ENCODE results near the gene ATP10A. TPM values are rescaled to one million over a fixed set of nuclear protein-coding genes. Genes with fewer than 3 reads are reported as not detected.

The ATP10A gene
- total and polyA plus RNA-seq, 9 donors: 0.28 to 3.2 (median 1.1) TPM

DNA sequence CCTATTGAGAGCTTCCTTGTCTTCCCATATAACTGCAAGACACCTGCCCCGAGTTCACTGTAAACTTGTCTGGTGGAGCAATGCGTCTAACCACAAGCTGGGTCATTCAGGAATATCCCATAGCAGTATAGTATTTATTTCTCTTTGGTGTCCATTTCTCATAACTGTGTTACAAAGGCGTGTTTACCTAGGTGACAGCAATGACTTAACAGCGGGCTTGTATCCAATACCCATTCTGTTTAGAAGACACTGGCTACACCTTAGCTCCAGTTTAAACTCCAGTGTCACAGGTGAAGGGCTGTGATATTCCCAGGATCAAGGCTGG is 24.3 kb downstream of the ATP10A start:
- Histone ChIP-seq H3K27me3 (no peaks in the 10 kb centered on the region), H3K4me1 (ENCODE audit: insufficient read depth) (no peaks in the 10 kb centered on the region), H3K9me3 (no peaks in the 10 kb centered on the region), H3K4me3 (no peak overlapping the region), H3K36me3 (no peaks in the 10 kb centered on the region), H3K27ac (no peak overlapping the region)
- intact Hi-C loops (cut with DNase I): no loop called here
- TF ChIP-seq EP300 (IDR thresholded peaks at IDR 0.05) (no peak), POLR2A (IDR thresholded peaks at IDR 0.05) (no peak)
- TF ChIP-seq, protein P1, sequence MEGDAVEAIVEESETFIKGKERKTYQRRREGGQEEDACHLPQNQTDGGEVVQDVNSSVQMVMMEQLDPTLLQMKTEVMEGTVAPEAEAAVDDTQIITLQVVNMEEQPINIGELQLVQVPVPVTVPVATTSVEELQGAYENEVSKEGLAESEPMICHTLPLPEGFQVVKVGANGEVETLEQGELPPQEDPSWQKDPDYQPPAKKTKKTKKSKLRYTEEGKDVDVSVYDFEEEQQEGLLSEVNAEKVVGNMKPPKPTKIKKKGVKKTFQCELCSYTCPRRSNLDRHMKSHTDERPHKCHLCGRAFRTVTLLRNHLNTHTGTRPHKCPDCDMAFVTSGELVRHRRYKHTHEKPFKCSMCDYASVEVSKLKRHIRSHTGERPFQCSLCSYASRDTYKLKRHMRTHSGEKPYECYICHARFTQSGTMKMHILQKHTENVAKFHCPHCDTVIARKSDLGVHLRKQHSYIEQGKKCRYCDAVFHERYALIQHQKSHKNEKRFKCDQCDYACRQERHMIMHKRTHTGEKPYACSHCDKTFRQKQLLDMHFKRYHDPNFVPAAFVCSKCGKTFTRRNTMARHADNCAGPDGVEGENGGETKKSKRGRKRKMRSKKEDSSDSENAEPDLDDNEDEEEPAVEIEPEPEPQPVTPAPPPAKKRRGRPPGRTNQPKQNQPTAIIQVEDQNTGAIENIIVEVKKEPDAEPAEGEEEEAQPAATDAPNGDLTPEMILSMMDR (IDR thresholded peaks at IDR 0.05): no peak
- DNase-seq: no peak
- WGBS, 3 donors: 58 to 70% (median 62%) methylated on average over 4 of the region's 4 CpGs

DNA sequence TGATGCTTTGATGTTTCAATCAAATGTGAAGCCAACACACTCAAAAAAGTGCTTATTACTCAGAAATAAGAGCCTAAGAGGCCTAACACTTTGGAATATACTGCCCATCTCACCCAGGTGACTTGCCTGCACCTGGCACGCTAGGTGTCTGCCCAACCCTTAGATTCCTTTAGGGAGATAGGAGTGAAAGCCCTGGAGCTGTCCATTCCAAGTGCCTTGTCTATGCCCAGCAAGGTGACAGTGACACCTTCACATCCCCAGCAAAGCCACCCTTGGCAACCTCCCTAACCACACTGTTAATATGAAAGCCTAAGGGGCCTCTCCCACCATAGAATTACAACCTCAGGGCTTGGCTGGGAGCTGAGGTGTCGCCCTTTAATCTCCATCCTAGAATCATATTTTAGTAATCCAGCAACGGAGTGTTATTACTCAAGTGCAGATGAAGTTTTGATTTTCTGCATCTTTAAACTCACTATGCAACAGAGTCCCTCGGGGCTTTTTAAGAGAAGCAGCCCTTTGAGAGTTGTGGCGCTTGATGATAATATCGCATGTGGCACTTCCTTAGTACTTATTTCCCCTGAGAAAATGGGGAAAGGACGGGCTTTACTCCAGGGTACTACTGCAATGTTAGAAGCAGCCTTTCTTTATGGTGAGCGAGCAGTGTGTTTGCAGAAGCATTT is 24.8 kb downstream of the ATP10A start:
- Histone ChIP-seq H3K4me1 (ENCODE audit: insufficient read depth) (no peaks in the 10 kb centered on the region), H3K4me3 (no peak overlapping the region), H3K27me3 (no peaks in the 10 kb centered on the region), H3K9me3 (no peaks in the 10 kb centered on the region), H3K27ac (no peak overlapping the region), H3K36me3 (no peaks in the 10 kb centered on the region)
- intact Hi-C loops (cut with DNase I): no loop called here
- TF ChIP-seq, protein P1 (IDR thresholded peaks at IDR 0.05): no peak
- TF ChIP-seq POLR2A (IDR thresholded peaks at IDR 0.05) (no peak), EP300 (IDR thresholded peaks at IDR 0.05) (no peak)
- no peak for DNase-seq
- 68 to 73% (median 73%) methylated on average over 8 of the region's 8 CpGs for WGBS, 3 donors

DNA sequence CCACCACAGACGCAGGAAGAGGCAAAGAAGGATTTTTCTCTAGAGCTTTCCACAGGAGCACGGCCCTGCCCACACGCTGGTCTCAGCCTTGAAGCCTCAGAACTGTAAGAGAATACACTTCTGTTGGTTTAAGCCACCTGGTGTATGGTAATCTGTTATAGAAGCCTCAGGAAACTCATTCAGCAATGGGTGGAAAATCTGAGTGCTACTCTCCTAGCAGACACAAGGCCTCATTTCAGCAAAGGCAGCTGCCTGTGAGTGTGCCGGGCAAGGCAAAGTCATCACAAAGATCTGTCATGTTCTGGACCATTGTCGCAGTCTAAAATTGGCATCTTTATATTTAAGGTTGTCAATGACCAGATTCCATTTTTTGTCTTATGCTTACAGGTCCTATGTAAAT is 31.0 kb downstream of the ATP10A start:
- H3K4me3 ChIP-seq: no peak overlapping the region
- H3K9me3 ChIP-seq: no peaks in the 10 kb centered on the region
- intact Hi-C loops (cut with DNase I): no loop called here
- 81 to 88% (median 85%) methylated on average over 5 of the region's 5 CpGs for WGBS, 3 donors
- H3K4me1 ChIP-seq (ENCODE audit: insufficient read depth): peaks cover 7% of the 10 kb centered on the region
- H3K27ac ChIP-seq: no peak overlapping the region
- no peaks in the 10 kb centered on the region for H3K27me3 ChIP-seq
- no peaks in the 10 kb centered on the region for H3K36me3 ChIP-seq
- TF ChIP-seq POLR2A (IDR thresholded peaks at IDR 0.05) (no peak), EP300 (IDR thresholded peaks at IDR 0.05) (no peak)
- TF ChIP-seq, protein P1 (IDR thresholded peaks at IDR 0.05): no peak
- no peak for DNase-seq

DNA sequence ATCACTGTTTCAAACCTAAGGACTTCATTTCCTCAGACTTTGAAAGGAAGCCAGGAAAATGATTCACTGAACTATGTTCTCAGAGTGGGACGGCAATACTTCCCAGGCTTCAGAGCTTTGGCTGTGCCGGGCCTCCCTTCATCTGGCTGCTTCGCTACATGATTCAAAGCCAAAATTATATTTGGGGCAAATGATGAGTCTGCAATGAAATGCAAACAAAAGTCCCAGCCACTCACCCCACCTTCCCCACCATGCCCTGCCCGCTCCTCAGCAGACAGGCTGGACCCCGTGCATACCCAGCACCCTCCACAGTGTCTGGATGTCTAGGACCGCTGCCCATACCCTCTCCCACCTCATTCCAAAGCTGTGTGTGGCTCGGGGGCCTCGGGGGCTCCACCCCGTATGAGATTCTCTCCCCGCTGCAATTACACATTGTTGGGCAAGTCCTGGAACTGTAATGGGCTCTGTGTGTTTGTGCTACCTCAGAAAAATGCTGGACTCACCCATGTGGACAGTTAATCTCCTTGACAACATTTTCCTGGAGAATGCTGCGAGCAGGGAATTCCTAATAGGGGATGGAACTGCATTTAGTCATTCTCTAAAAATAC is 32.2 kb downstream of the ATP10A start:
- no peak overlapping the region for H3K4me3 ChIP-seq
- no peaks in the 10 kb centered on the region for H3K27me3 ChIP-seq

DNA sequence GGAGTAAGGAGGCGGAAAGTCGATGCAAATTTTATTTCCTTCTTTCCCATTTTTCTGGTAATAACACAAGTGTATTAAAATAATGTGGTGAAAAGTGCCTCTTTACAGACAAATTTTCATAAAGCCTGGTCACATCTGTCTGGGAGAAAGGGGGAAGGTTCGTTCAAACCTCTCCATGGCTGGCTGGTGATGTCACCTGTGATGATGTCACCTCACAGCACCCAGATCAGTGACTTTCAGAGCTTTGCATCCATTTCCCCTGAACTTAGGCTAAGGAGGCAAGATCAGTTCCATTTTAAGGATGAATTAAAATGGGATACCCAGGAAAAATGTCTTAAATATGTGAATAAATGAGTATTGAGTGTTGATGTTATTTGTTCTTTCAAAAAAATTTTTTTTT is 34.1 kb downstream of the ATP10A start:
- 85 to 90% (median 86%) methylated on average over 3 of the region's 3 CpGs for WGBS, 3 donors
- peaks cover 2% of the 10 kb centered on the region for H3K27me3 ChIP-seq
- no peaks in the 10 kb centered on the region for H3K36me3 ChIP-seq
- peaks cover 7% of the 10 kb centered on the region for H3K4me1 ChIP-seq (ENCODE audit: insufficient read depth)
- no peak for TF ChIP-seq POLR2A (IDR thresholded peaks at IDR 0.05)
- TF ChIP-seq EP300 (IDR thresholded peaks at IDR 0.05): no peak
- TF ChIP-seq, protein P1 (IDR thresholded peaks at IDR 0.05): no peak
- no peak for DNase-seq
- H3K4me3 ChIP-seq: no peak overlapping the region
- intact Hi-C loops (cut with DNase I): no loop called here
- no peaks in the 10 kb centered on the region for H3K9me3 ChIP-seq
- no peak overlapping the region for H3K27ac ChIP-seq

More for the DNA sequence above, 32.2 kb downstream of the ATP10A start:
- DNase-seq: peak in 4 of 5 donors; percentile 27 to 58 (median 52)
- Histone ChIP-seq H3K9me3 (no peaks in the 10 kb centered on the region), H3K27ac (no peak overlapping the region), H3K36me3 (no peaks in the 10 kb centered on the region), H3K4me1 (ENCODE audit: insufficient read depth) (peaks cover 7% of the 10 kb centered on the region)
- no peak for TF ChIP-seq POLR2A (IDR thresholded peaks at IDR 0.05)
- peak; percentile 5 for TF ChIP-seq EP300 (IDR thresholded peaks at IDR 0.05)
- 3 to 7% (median 4%) methylated on average over 11 of the region's 11 CpGs for WGBS, 3 donors
- intact Hi-C loops (cut with DNase I): no loop called here

Measured in ovary (tissue), 9 donors.